ENCODE results near the gene MLXIP. TPM values are rescaled to one million over a fixed set of nuclear protein-coding genes. Genes with fewer than 3 reads are reported as not detected.

MLXIP gene
- polyA plus RNA-seq, 1 donor from 2014 or later: 9.2 TPM

GRCh38 chr12:122139266-122139665 lies 60.7 kb downstream of the MLXIP start:
- Histone ChIP-seq H3K36me3 (ENCODE audit: insufficient read depth, low read length) (peaks cover 10% of the 10 kb centered on the region), H3K4me2 (ENCODE audit: low read length) (no peak overlapping the region), H3K79me2 (replicated peaks; ENCODE audit: insufficient read depth, low read length) (no peaks in the 10 kb centered on the region), H3K9me2 (ENCODE audit: insufficient read depth, low read length) (no peaks in the 10 kb centered on the region), H3K9ac (ENCODE audit: low read length) (no peak overlapping the region), H3K4me3 (ENCODE audit: low read length) (no peak overlapping the region), H3K27me3 (ENCODE audit: insufficient read depth, low read depth, low read length) (no peaks in the 10 kb centered on the region), H3K9me3 (ENCODE audit: low read length) (no peaks in the 10 kb centered on the region), H4K20me1 (ENCODE audit: insufficient read depth) (no peaks in the 10 kb centered on the region), H3F3A (ENCODE audit: insufficient read depth, low read length, poor library complexity, severe bottlenecking) (no peaks in the 10 kb centered on the region), H3K27ac (ENCODE audit: low read length) (no peak overlapping the region), H2AFZ (ENCODE audit: low read depth, low read length) (no peak overlapping the region)
- TF ChIP-seq EP300 (conservative IDR thresholded peaks at IDR 0.05; ENCODE audit: poor library complexity, severe bottlenecking) (no peak), RAD21 (conservative IDR thresholded peaks at IDR 0.05) (no peak)

GRCh38 chr12:122139941-122140340 lies 61.4 kb downstream of the MLXIP start:
- TF ChIP-seq RAD21 (conservative IDR thresholded peaks at IDR 0.05) (no peak), SMC3 (conservative IDR thresholded peaks at IDR 0.05; ENCODE audit: poor library complexity) (no peak), EZH2 (IDR thresholded peaks at IDR 0.05; ENCODE audit: borderline replicate concordance, insufficient read depth, low read length, poor library complexity, severe bottlenecking) (no peak), REST (IDR thresholded peaks at IDR 0.05; ENCODE audit: borderline replicate concordance) (no peak), TAF1 (IDR thresholded peaks at IDR 0.05; ENCODE audit: low read depth) (no peak), EP300 (conservative IDR thresholded peaks at IDR 0.05; ENCODE audit: poor library complexity, severe bottlenecking) (no peak), POLR2AphosphoS5 (IDR thresholded peaks at IDR 0.05) (no peak), MXI1 (conservative IDR thresholded peaks at IDR 0.05; ENCODE audit: poor library complexity, severe bottlenecking) (no peak), CTCF (IDR thresholded peaks at IDR 0.05; ENCODE audit: poor library complexity, severe bottlenecking) (no peak)
- Histone ChIP-seq H2AFZ (ENCODE audit: low read depth, low read length) (no peak overlapping the region), H3K4me2 (ENCODE audit: low read length) (no peak overlapping the region), H3K79me2 (replicated peaks; ENCODE audit: insufficient read depth, low read length) (no peaks in the 10 kb centered on the region), H3K9ac (ENCODE audit: low read length) (no peak overlapping the region), H3K9me3 (ENCODE audit: low read length) (no peaks in the 10 kb centered on the region), H3K27me3 (ENCODE audit: insufficient read depth, low read depth, low read length) (no peaks in the 10 kb centered on the region), H3F3A (ENCODE audit: insufficient read depth, low read length, poor library complexity, severe bottlenecking) (no peaks in the 10 kb centered on the region), H3K27ac (ENCODE audit: low read length) (no peak overlapping the region), H3K9me2 (ENCODE audit: insufficient read depth, low read length) (no peaks in the 10 kb centered on the region), H3K36me3 (ENCODE audit: insufficient read depth, low read length) (peaks cover 10% of the 10 kb centered on the region), H4K20me1 (ENCODE audit: insufficient read depth) (no peaks in the 10 kb centered on the region), H3K4me3 (ENCODE audit: low read length) (no peak overlapping the region)

All from neural cell (in vitro differentiated cells).